Type B pancreatic cell (in vitro differentiated cells): ENCODE data around the gene ODAM. TPM values are rescaled to one million over a fixed set of nuclear protein-coding genes. Genes with fewer than 3 reads are reported as not detected.
"Not testable (repeated sequence)": the region's sequence is repeated elsewhere in the genome, so short reads cannot be mapped to it uniquely, and the experiment has no call there.

Experiments used
- DNase-seq: peaks from one replicate; pipeline ENCODE4 v3.0.0; 2021; ENCODE audit warnings: mixed read lengths; ENCODE audit not compliant: unreplicated experiment; ENCODE audit errors: extremely low spot score
- H3K27ac Mint-ChIP-seq: 2 replicates; pipeline ENCODE4 v1.8.0; 2021; ENCODE audit warnings: mild to moderate bottlenecking, mixed read lengths
- H3K27me3 Mint-ChIP-seq: 2 replicates; pipeline ENCODE4 v1.8.0; 2021; ENCODE audit warnings: mixed read lengths
- H3K36me3 Mint-ChIP-seq: 2 replicates; pipeline ENCODE4 v1.8.0; 2021; ENCODE audit warnings: mixed read lengths
- H3K4me1 Mint-ChIP-seq: one replicate; pipeline ENCODE4 v1.8.0; 2021; ENCODE audit warnings: mixed read lengths; ENCODE audit not compliant: unreplicated experiment
- H3K4me3 Mint-ChIP-seq: 2 replicates; pipeline ENCODE4 v1.8.0; 2021; ENCODE audit warnings: mild to moderate bottlenecking, mixed read lengths
- H3K9me3 Mint-ChIP-seq: 2 replicates; pipeline ENCODE4 v1.8.0; 2021; ENCODE audit warnings: mixed read lengths
- total RNA-seq: library from RNA; stranded (reverse); gene quantifications from 2 replicates; pipeline ENCODE4 v1.2.1, GENCODE V29; 2021; ENCODE audit warnings: low replicate concordance
- TF ChIP-seq, protein P1 (sequence below): fragments of 200-600 bp; sonication (generic); conservative IDR thresholded peaks from 2 replicates; pipeline ENCODE4 v1.5.0; 2021; ENCODE audit warnings: antibody characterized with exemption, mild to moderate bottlenecking

Gene ODAM
- total RNA-seq, 1 donor from 2014 or later, result 4.6 TPM

DNA sequence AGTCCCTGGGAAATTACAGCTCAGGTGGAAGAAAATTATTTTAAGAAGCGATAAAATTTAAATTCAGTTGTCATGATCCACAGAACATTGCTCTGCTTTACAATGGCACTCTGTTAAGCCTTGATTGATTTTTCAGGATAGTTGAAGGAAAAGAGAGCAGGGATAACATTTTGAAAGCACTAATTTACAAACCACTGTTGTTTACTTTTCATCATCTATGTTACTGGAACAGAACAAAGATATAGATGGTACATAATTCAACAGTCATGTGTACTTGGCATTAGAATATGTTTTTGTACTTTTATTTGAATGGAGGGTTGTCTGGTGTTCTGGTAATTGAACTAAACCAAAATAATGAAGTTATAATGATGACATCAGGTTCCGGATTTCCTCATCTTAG, 2.6 kb upstream of the ODAM start:
- no peaks in the 10 kb centered on the region for H3K4me1 Mint-ChIP-seq
- H3K27ac Mint-ChIP-seq, result no peak overlapping the region
- no peak overlapping the region for H3K4me3 Mint-ChIP-seq
- TF ChIP-seq, protein P1, sequence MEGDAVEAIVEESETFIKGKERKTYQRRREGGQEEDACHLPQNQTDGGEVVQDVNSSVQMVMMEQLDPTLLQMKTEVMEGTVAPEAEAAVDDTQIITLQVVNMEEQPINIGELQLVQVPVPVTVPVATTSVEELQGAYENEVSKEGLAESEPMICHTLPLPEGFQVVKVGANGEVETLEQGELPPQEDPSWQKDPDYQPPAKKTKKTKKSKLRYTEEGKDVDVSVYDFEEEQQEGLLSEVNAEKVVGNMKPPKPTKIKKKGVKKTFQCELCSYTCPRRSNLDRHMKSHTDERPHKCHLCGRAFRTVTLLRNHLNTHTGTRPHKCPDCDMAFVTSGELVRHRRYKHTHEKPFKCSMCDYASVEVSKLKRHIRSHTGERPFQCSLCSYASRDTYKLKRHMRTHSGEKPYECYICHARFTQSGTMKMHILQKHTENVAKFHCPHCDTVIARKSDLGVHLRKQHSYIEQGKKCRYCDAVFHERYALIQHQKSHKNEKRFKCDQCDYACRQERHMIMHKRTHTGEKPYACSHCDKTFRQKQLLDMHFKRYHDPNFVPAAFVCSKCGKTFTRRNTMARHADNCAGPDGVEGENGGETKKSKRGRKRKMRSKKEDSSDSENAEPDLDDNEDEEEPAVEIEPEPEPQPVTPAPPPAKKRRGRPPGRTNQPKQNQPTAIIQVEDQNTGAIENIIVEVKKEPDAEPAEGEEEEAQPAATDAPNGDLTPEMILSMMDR, result no peak
- no peaks in the 10 kb centered on the region for H3K36me3 Mint-ChIP-seq
- no peaks in the 10 kb centered on the region for H3K9me3 Mint-ChIP-seq
- no peak for DNase-seq
- no peaks in the 10 kb centered on the region for H3K27me3 Mint-ChIP-seq

DNA sequence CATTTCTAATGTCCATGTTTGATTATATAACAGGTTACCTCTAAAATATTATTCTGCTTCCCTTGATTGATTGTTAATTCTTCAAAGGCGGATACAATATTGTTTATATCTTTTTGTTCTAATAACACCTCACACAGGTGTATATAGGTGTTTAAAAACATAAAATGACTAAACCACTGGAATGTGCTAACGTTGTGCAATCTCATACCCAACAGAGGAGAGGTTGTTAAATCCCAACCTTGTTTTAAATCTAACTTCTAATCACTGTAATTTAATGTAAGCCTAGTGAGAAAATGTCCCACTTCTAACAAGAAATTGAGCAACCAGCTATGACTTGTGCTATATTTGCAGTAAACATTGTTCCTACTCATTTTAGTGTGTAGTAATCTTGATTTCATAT, 1.3 kb downstream of the ODAM start:
- no peaks in the 10 kb centered on the region for H3K4me1 Mint-ChIP-seq
- H3K4me3 Mint-ChIP-seq, result no peak overlapping the region
- H3K27me3 Mint-ChIP-seq, result no peaks in the 10 kb centered on the region
- TF ChIP-seq, protein P1, result no peak
- DNase-seq, result no peak
- no peak overlapping the region for H3K27ac Mint-ChIP-seq
- H3K9me3 Mint-ChIP-seq, result no peaks in the 10 kb centered on the region
- no peaks in the 10 kb centered on the region for H3K36me3 Mint-ChIP-seq

DNA sequence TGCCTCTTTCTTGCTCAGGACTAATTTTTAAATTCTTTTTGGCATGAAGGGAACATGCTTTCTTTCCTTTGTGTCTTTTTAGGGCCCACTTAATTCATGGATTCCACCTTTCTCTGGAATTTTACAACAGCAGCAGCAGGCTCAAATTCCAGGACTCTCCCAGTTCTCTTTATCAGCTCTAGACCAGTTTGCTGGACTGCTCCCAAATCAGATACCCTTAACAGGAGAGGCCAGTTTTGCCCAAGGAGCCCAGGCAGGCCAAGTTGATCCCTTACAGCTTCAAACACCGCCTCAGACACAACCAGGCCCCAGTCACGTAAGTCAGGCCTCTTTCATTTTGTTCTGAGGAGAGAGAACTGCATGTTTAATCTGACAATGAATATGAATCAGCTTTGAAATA, 2.3 kb downstream of the ODAM start:
- Mint-ChIP-seq H3K4me1 (no peaks in the 10 kb centered on the region), H3K36me3 (no peaks in the 10 kb centered on the region), H3K9me3 (no peaks in the 10 kb centered on the region), H3K27ac (no peak overlapping the region), H3K27me3 (no peaks in the 10 kb centered on the region), H3K4me3 (no peak overlapping the region)
- no peak for DNase-seq
- TF ChIP-seq, protein P1, result no peak

DNA sequence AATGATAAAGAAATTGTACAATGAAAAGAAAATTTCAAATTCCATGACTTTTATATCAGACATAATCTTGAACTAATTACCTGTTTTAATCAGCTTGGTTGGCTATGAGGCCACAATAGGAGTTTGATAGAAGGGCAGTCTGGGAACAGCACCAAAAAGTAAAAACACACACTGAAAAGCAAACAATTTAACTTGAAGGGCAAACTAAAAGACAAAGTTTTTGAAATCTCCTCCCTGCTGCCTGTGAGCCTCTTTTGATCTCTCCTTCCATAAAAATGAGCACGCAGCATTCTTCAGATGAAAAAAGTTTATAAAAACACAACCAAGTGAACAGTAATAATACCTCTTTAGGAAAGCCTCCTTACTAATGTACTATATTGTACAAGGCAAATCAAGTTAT, 8.1 kb downstream of the ODAM start:
- H3K36me3 Mint-ChIP-seq, result no peaks in the 10 kb centered on the region
- DNase-seq, result no peak
- no peaks in the 10 kb centered on the region for H3K9me3 Mint-ChIP-seq
- no peak overlapping the region for H3K4me3 Mint-ChIP-seq
- H3K4me1 Mint-ChIP-seq, result no peaks in the 10 kb centered on the region
- no peaks in the 10 kb centered on the region for H3K27me3 Mint-ChIP-seq
- TF ChIP-seq, protein P1, result no peak
- no peak overlapping the region for H3K27ac Mint-ChIP-seq

DNA sequence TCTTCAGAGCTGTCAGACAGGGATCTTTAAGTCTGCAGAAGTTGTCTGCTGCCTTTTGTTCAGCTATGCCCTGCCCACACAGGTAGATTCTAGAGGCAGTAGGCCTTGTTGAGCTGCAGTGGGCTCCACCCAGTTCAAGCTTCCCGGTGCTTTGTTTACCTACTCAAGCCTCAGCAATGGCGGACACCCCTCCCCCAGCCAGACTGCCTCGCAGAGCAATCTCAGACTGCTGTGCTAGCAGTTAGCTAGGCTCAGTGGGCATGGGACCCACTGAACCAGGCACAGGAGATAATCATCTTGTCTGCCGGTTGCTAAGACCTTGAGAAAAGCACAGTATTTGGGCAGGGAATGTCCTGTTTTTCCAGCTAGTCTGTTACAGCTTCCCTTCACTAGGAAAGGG, 17.2 kb downstream of the ODAM start:
- H3K4me1 Mint-ChIP-seq, H3K9me3 Mint-ChIP-seq, DNase-seq, H3K4me3 Mint-ChIP-seq, H3K27me3 Mint-ChIP-seq, H3K36me3 Mint-ChIP-seq, H3K27ac Mint-ChIP-seq: not testable (repeated sequence)

DNA sequence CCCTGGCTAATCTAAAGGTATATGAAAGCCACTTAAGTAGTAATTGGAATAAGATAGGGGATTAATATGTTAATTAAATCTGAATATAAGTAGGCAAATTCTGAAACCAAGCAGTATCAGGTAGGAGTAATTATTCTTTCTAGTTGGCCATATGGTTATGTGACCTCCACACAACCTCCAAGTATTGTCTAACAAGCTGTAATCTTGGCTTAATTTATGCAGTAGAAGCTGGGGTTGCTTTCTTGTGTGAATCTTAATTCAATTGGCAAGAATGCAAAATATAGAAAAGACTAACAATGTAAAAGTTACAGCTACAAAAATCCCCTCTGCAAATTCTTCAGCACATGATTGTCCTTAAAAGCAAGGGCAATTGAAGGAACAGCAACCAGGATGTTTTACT, 20.6 kb downstream of the ODAM start:
- H3K4me1 Mint-ChIP-seq, H3K4me3 Mint-ChIP-seq, DNase-seq, H3K27ac Mint-ChIP-seq, H3K27me3 Mint-ChIP-seq, H3K9me3 Mint-ChIP-seq, H3K36me3 Mint-ChIP-seq: not testable (repeated sequence)

DNA sequence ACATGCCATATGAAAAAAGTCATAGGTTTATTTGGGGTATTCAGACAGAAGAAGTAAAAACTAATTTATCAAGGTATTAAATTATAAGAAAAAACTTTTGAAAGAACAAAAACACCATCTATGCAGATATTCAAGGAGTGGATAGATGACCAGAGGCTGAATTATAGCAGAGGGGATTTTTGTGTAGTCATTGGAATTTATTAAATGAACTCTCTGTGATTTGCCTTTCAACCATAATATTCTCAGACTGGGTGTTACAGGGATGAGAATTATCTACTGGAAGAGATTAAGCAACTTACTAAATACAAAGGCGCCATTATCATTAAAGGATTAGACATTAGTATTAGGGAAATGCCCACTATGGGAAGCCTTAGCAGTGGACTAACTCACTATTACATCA, 21.0 kb downstream of the ODAM start:
- not testable (repeated sequence) for H3K27me3 Mint-ChIP-seq, H3K4me1 Mint-ChIP-seq, H3K4me3 Mint-ChIP-seq, H3K9me3 Mint-ChIP-seq, H3K27ac Mint-ChIP-seq, DNase-seq, H3K36me3 Mint-ChIP-seq

DNA sequence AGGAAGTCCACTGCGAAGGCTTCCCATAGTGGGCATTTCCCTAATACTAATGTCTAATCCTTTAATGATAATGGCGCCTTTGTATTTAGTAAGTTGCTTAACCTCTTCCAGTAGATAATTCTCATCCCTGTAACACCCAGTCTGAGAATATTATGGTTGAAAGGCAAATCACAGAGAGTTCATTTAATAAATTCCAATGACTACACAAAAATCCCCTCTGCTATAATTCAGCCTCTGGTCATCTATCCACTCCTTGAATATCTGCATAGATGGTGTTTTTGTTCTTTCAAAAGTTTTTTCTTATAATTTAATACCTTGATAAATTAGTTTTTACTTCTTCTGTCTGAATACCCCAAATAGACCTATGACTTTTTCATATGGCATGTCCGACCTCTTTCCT, 25.9 kb downstream of the ODAM start:
- not testable (repeated sequence) for H3K9me3 Mint-ChIP-seq, DNase-seq, H3K27ac Mint-ChIP-seq, H3K27me3 Mint-ChIP-seq, H3K4me3 Mint-ChIP-seq, H3K4me1 Mint-ChIP-seq, H3K36me3 Mint-ChIP-seq

DNA sequence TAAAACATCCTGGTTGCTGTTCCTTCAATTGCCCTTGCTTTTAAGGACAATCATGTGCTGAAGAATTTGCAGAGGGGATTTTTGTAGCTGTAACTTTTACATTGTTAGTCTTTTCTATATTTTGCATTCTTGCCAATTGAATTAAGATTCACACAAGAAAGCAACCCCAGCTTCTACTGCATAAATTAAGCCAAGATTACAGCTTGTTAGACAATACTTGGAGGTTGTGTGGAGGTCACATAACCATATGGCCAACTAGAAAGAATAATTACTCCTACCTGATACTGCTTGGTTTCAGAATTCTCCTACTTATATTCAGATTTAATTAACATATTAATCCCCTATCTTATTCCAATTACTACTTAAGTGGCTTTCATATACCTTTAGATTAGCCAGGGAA, 26.3 kb downstream of the ODAM start:
- H3K4me1 Mint-ChIP-seq, H3K9me3 Mint-ChIP-seq, H3K27ac Mint-ChIP-seq, H3K4me3 Mint-ChIP-seq, DNase-seq, H3K36me3 Mint-ChIP-seq, H3K27me3 Mint-ChIP-seq: not testable (repeated sequence)
